Measurements from ENCODE around the gene HMX3. TPM values are rescaled to one million over a fixed set of nuclear protein-coding genes. Genes with fewer than 3 reads are reported as not detected.
A peak's percentile ranks its signal among the peaks of the same experiment; 100 is the strongest.

Gene HMX3
- total and polyA plus RNA-seq, 8 donors = 0.37 TPM; not detected in 7

DNA sequence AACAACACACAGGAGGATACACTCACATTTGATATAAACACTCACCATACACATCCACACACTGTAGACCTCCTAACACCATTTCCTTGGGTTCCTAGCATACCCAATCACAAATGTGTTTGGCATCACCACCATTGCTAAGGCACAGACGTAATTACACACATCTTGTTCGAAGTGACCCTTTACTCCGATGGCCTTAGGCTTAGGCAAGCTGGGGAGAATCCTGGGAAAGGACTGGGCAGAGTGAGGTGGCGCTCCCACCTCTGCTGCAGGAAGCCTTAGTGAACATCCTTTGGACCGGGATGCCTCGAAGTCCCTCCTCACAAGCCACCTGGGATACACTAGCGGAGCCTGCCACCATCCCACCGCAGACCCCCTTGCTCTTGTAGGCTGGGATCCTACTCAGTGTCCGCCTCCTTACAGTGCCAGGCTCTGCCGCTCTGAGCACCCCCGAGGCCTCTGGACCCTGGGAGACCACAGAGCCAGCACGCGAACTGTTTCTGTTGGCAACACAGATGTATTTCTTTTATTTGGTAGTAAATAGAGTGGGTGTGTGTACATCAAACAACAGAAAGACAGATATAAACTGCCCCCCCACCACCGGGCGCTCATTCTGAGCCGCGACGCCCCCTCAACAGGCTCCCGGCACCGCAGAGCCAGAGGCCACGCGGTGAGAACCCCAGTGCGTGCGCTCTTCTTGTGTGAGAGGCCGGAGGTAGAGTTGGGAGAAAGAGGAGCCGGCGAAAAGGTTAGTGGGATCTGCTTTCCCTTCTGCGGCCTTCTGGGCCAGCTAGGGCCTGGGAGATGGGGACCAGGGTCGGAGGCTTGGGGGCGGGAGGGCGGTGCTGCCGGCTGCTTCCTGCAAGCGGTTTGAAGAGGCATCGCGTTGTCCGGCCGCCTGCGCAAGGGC is 6.3 kb downstream of the HMX3 start:
- intact Hi-C loops (cut with DNase I; ENCODE audit: low total_unique reads) = no loop called here
- H3K4me1 ChIP-seq = peaks cover 21 to 61% (median 44%) of the 10 kb centered on the region in 4 donors
- no peaks in the 10 kb centered on the region for H3K36me3 ChIP-seq
- DNase-seq = no peak
- H3K27me3 ChIP-seq = peaks cover 85 to 100% (median 100%) of the 10 kb centered on the region in 3 donors
- peak overlapping the region in 1 of 4 donors; percentile 8 for H3K4me3 ChIP-seq
- WGBS, 5 donors = 5 to 10% (median 8%) methylated on average over 28 to 38 of the region's 38 CpGs
- H3K9me3 ChIP-seq = no peaks in the 10 kb centered on the region
- H3K27ac ChIP-seq = no peak overlapping the region
- TF ChIP-seq EP300 (IDR thresholded peaks at IDR 0.05) (no peak), POLR2AphosphoS5 (IDR thresholded peaks at IDR 0.05) (no peak), POLR2A (IDR thresholded peaks at IDR 0.05) (no peak)
- TF ChIP-seq, protein P1, sequence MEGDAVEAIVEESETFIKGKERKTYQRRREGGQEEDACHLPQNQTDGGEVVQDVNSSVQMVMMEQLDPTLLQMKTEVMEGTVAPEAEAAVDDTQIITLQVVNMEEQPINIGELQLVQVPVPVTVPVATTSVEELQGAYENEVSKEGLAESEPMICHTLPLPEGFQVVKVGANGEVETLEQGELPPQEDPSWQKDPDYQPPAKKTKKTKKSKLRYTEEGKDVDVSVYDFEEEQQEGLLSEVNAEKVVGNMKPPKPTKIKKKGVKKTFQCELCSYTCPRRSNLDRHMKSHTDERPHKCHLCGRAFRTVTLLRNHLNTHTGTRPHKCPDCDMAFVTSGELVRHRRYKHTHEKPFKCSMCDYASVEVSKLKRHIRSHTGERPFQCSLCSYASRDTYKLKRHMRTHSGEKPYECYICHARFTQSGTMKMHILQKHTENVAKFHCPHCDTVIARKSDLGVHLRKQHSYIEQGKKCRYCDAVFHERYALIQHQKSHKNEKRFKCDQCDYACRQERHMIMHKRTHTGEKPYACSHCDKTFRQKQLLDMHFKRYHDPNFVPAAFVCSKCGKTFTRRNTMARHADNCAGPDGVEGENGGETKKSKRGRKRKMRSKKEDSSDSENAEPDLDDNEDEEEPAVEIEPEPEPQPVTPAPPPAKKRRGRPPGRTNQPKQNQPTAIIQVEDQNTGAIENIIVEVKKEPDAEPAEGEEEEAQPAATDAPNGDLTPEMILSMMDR (IDR thresholded peaks at IDR 0.05) = no peak

DNA sequence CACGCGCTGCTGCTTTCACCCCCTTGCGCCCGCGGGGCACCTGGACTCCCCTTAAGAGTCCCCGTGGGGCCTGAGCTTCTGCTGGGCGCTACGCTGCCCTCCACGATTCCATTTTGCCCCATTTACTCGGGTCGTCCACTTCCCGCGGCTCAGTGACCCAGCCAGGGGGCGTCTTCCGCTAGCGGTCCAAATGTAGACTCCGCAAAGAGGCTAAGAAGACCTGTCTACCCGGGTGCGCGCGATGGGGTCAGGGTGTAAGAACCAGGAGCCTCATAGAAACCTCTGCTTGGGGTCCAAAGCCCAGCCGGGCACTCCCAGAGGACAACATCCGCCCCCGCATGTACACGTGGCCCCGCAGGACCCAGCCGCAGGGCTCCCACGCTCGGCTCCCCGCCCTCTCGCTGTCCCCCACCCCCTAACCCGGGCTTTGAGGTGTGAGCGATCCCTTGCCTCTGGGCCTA is 7.0 kb downstream of the HMX3 start:
- no peaks in the 10 kb centered on the region for H3K9me3 ChIP-seq
- TF ChIP-seq, protein P1 (IDR thresholded peaks at IDR 0.05) = no peak
- TF ChIP-seq EP300 (IDR thresholded peaks at IDR 0.05) = no peak
- no peak for TF ChIP-seq POLR2A (IDR thresholded peaks at IDR 0.05)
- no peak for TF ChIP-seq POLR2AphosphoS5 (IDR thresholded peaks at IDR 0.05)
- intact Hi-C loops (cut with DNase I; ENCODE audit: low total_unique reads) = no loop called here
- DNase-seq = no peak
- H3K4me1 ChIP-seq = peaks cover 14 to 61% (median 40%) of the 10 kb centered on the region in 4 donors
- H3K27ac ChIP-seq = no peak overlapping the region
- WGBS, 5 donors = 2 to 8% (median 5%) methylated on average over 21 to 33 of the region's 33 CpGs
- H3K4me3 ChIP-seq = peak overlapping the region in 1 of 4 donors; percentile 8
- no peaks in the 10 kb centered on the region for H3K36me3 ChIP-seq
- peaks cover 84 to 100% (median 100%) of the 10 kb centered on the region in 3 donors for H3K27me3 ChIP-seq

- H3K27ac ChIP-seq = no peak overlapping the region
- peaks cover 13 to 64% (median 44%) of the 10 kb centered on the region in 4 donors for H3K4me1 ChIP-seq
- H3K4me3 ChIP-seq = no peak overlapping the region
- no peak for DNase-seq
- no peaks in the 10 kb centered on the region for H3K36me3 ChIP-seq
- TF ChIP-seq POLR2AphosphoS5 (IDR thresholded peaks at IDR 0.05) (no peak), EP300 (IDR thresholded peaks at IDR 0.05) (no peak), POLR2A (IDR thresholded peaks at IDR 0.05) (no peak)
- TF ChIP-seq, protein P1 (IDR thresholded peaks at IDR 0.05) = no peak
- intact Hi-C loops (cut with DNase I; ENCODE audit: low total_unique reads) = no loop called here
- 5 to 10% (median 8%) methylated on average over 31 to 33 of the region's 33 CpGs for WGBS, 5 donors
- peaks cover 88 to 100% (median 100%) of the 10 kb centered on the region in 3 donors for H3K27me3 ChIP-seq
- no peaks in the 10 kb centered on the region for H3K9me3 ChIP-seq
Measured at GRCh38 chr10:123143162-123143824, 7.5 kb downstream of the HMX3 start.

- WGBS, 5 donors = 9 to 14% (median 11%) methylated on average over 10 of the region's 10 CpGs
- intact Hi-C loops (cut with DNase I; ENCODE audit: low total_unique reads) = no loop called here
- H3K36me3 ChIP-seq = no peaks in the 10 kb centered on the region
- no peak for TF ChIP-seq POLR2A (IDR thresholded peaks at IDR 0.05)
- no peak for TF ChIP-seq POLR2AphosphoS5 (IDR thresholded peaks at IDR 0.05)
- TF ChIP-seq, protein P1 (IDR thresholded peaks at IDR 0.05) = no peak
- H3K27me3 ChIP-seq = peaks cover 93 to 100% (median 100%) of the 10 kb centered on the region in 3 donors
- H3K9me3 ChIP-seq = no peaks in the 10 kb centered on the region
- no peak for DNase-seq
- peaks cover 13 to 69% (median 49%) of the 10 kb centered on the region in 4 donors for H3K4me1 ChIP-seq
- no peak overlapping the region for H3K27ac ChIP-seq
- H3K4me3 ChIP-seq = no peak overlapping the region
Measured at GRCh38 chr10:123143825-123144168, 8.0 kb downstream of the HMX3 start.
